SK-N-MC (cell line): ENCODE results near the gene TMEM87B.

ENCODE experiments used
- EZH2 ChIP-seq: fragments of 200-600 bp; sonication (generic); IDR thresholded peaks from one replicate; pipeline ENCODE4 v1.6.1; 2017; ENCODE audit warnings: antibody characterized with exemption
- FOXP2 ChIP-seq: optimal IDR thresholded peaks from 2 replicates; pipeline ENCODE3; 2011; ENCODE audit warnings: mild to moderate bottlenecking, moderate library complexity; ENCODE audit not compliant: insufficient read depth; ENCODE audit errors: extremely low read length, control extremely low read depth
- POLR2AphosphoS5 ChIP-seq: IDR thresholded peaks from 2 replicates; pipeline ENCODE4 v1.6.1; 2012; ENCODE audit warnings: mild to moderate bottlenecking, low read depth, low read length, borderline replicate concordance

DNA sequence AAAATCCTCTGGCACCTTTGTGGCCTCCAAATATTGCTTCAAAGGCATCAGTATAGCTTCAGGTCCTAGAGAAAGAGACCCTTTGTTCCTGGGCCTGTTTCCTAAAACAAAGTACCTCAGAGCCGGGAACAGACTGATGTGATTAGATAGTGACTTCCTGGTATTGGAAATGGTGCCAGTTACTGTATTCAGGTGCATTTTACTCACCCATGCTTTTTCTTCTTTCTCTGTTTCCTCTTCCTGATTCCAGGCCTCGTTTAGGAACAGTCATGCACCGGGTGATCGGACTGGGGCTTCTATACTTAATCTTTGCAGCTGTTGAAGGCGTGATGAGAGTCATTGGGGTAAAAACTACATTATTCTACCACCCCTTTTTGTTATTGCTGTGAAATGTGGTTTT, 34.3 kb downstream of the TMEM87B start:
- TF ChIP-seq EZH2 = no peak
- no peak for TF ChIP-seq POLR2AphosphoS5
- no peak for TF ChIP-seq FOXP2
